HEK293T (cell line): ENCODE measurements around the gene KRTAP4-16.
"Not testable (repeated sequence)": the region's sequence is repeated elsewhere in the genome, so short reads cannot be mapped to it uniquely, and the experiment has no call there.

Experiments used
- CTCF ChIA-PET: fragments of 350-600 bp; formaldehyde crosslinking; extraction: SDS; loops from one replicate; lab custom pipeline; 2021; ENCODE audit warnings: antibody characterized with exemption, inconsistent platforms; lab: Yijun Ruan, JAX
- POLR2A ChIA-PET: fragments of 350-600 bp; formaldehyde crosslinking; extraction: SDS; loops from one replicate; lab custom pipeline; 2020; ENCODE audit warnings: antibody characterized with exemption, inconsistent platforms; lab: Yijun Ruan, JAX
- DNase-seq: peaks from one replicate; pipeline ENCODE4 v3.0.0; 2012; ENCODE audit warnings: mixed read lengths; ENCODE audit errors: extremely low spot score
- ARNT ChIP-seq: fragments of 450-650 bp; IDR thresholded peaks from 2 replicates; pipeline ENCODE4 v1.6.1; 2017; ENCODE audit warnings: mild to moderate bottlenecking
- BHLHE40 ChIP-seq: fragments of 450-650 bp; IDR thresholded peaks from 2 replicates; pipeline ENCODE4 v1.6.1; 2016; ENCODE audit warnings: mild to moderate bottlenecking, moderate library complexity, borderline replicate concordance
- CTBP1 ChIP-seq: fragments of 450-650 bp; IDR thresholded peaks from 2 replicates; pipeline ENCODE4 v1.6.1; 2016; ENCODE audit warnings: borderline replicate concordance
- ELF4 ChIP-seq: fragments of 450-650 bp; IDR thresholded peaks from 2 replicates; pipeline ENCODE4 v1.6.1; 2017; ENCODE audit warnings: antibody characterized with exemption
- FOXA1 ChIP-seq: fragments of 450-650 bp; IDR thresholded peaks from 2 replicates; pipeline ENCODE4 v1.6.1; 2016; ENCODE audit warnings: mild to moderate bottlenecking
- FOXK2 ChIP-seq: fragments of 450-650 bp; IDR thresholded peaks from 2 replicates; pipeline ENCODE4 v1.6.1; 2016; ENCODE audit warnings: mild to moderate bottlenecking
- FOXM1 ChIP-seq: fragments of 450-650 bp; IDR thresholded peaks from 2 replicates; pipeline ENCODE4 v1.6.1; 2017; ENCODE audit warnings: mild to moderate bottlenecking, borderline replicate concordance
- HDGF ChIP-seq: fragments of 450-650 bp; IDR thresholded peaks from 2 replicates; pipeline ENCODE4 v1.6.1; 2017; ENCODE audit warnings: antibody characterized with exemption, borderline replicate concordance
- L3MBTL2 ChIP-seq: fragments of 450-650 bp; conservative IDR thresholded peaks from 2 replicates; pipeline ENCODE4 v1.6.1; 2016; ENCODE audit warnings: mild to moderate bottlenecking
- LEF1 ChIP-seq: fragments of 450-650 bp; IDR thresholded peaks from 2 replicates; pipeline ENCODE4 v1.6.1; 2017; ENCODE audit warnings: mild to moderate bottlenecking, borderline replicate concordance
- NFRKB ChIP-seq: fragments of 450-650 bp; IDR thresholded peaks from 2 replicates; pipeline ENCODE4 v1.6.1; 2016; ENCODE audit warnings: mild to moderate bottlenecking, moderate library complexity
- SP1 ChIP-seq: fragments of 450-650 bp; IDR thresholded peaks from 2 replicates; pipeline ENCODE4 v1.6.1; 2017
- SUZ12 ChIP-seq: fragments of 450-650 bp; IDR thresholded peaks from 2 replicates; pipeline ENCODE4 v1.6.1; 2016; ENCODE audit warnings: mild to moderate bottlenecking
- TARDBP ChIP-seq: fragments of 450-650 bp; IDR thresholded peaks from 2 replicates; pipeline ENCODE4 v1.6.1; 2016
- ZNF384 ChIP-seq: fragments of 450-650 bp; IDR thresholded peaks from 2 replicates; pipeline ENCODE4 v1.6.1; 2016
- TF ChIP-seq, protein P1 (sequence below): fragments of 450-650 bp; IDR thresholded peaks from 2 replicates; pipeline ENCODE4 v1.6.1; 2016

KRTAP4-16 gene

DNA sequence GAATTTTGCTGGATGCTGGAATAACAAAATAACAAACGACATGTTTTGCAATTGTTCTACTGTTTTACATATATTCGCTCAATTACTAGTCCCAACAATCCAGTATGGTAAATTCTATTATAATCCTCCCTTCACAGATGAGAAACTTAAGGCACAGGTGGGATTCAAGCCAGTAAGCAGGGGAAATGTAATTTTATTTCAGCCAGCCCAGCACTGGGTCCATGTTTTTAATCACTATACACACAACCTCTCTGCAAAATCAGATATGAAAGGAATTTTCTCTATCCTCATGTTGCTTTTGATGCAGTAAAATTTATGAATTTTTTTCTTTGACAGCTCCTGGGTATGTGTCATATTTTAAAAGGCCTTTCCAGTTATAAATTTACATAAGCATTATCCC is 43.3 kb upstream of the KRTAP4-16 start:
- ChIA-PET POLR2A (no interaction called here), CTCF (no interaction called here)
- TF ChIP-seq ZNF384 = no peak
- no peak for TF ChIP-seq SUZ12
- TF ChIP-seq L3MBTL2 = no peak
- no peak for TF ChIP-seq LEF1
- no peak for TF ChIP-seq ARNT
- TF ChIP-seq NFRKB = no peak
- DNase-seq = no peak

DNA sequence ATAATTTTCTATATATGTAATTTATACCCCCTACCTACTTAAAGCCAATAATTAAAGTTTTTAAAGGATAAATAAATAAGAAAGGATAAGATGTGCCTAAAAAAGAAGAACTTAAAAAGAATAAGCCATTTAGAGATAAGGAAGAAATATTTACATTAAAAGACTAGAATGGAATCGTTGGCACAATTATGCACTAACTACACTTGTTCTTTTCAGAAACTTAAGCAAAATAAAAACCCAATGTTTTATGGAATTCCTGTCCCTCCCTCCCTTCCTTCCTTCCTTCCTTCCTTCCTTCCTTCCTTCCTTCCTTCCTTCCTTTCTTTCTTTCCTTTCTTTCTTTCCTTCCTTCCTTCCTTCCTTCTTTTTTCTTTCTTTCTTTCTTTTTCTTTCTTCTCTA is 42.8 kb upstream of the KRTAP4-16 start:
- CTCF ChIA-PET = no interaction called here
- POLR2A ChIA-PET = no interaction called here
- TF ChIP-seq CTBP1 = no peak
- no peak for TF ChIP-seq ELF4
- no peak for TF ChIP-seq FOXM1
- no peak for TF ChIP-seq NFRKB
- no peak for TF ChIP-seq SUZ12
- TF ChIP-seq FOXA1 = no peak
- TF ChIP-seq BHLHE40 = no peak
- no peak for TF ChIP-seq FOXK2
- TF ChIP-seq LEF1 = no peak
- no peak for TF ChIP-seq L3MBTL2
- TF ChIP-seq HDGF = no peak
- no peak for TF ChIP-seq ARNT
- DNase-seq = no peak

DNA sequence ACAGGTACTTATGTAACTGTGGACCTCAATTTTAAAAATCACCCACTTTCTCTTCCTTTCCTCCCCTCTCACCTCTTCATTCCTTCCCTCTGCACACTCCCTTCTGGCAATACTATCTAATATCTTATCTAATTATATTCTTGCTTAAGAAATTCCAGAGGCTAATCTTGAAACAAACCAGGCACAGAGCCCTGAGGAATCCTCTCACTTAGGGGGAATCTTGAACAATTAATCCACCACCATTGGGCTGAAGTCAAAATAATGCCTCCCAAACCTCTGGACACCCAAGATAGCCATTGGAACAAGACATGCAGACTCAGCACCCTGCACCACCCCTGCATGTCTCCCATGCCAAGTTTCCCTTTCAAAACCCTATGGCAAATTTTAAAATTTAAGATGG is 39.4 kb upstream of the KRTAP4-16 start:
- CTCF ChIA-PET = no interaction called here
- no peak for DNase-seq
- TF ChIP-seq ZNF384 (no peak), L3MBTL2 (no peak), FOXA1 (no peak), FOXK2 (no peak), ELF4 (no peak), SP1 (no peak), CTBP1 (no peak), LEF1 (no peak), TARDBP (no peak), ARNT (no peak), NFRKB (no peak), BHLHE40 (no peak), SUZ12 (no peak)
- TF ChIP-seq, protein P1, sequence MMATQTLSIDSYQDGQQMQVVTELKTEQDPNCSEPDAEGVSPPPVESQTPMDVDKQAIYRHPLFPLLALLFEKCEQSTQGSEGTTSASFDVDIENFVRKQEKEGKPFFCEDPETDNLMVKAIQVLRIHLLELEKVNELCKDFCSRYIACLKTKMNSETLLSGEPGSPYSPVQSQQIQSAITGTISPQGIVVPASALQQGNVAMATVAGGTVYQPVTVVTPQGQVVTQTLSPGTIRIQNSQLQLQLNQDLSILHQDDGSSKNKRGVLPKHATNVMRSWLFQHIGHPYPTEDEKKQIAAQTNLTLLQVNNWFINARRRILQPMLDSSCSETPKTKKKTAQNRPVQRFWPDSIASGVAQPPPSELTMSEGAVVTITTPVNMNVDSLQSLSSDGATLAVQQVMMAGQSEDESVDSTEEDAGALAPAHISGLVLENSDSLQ = no peak
- POLR2A ChIA-PET = no interaction called here

DNA sequence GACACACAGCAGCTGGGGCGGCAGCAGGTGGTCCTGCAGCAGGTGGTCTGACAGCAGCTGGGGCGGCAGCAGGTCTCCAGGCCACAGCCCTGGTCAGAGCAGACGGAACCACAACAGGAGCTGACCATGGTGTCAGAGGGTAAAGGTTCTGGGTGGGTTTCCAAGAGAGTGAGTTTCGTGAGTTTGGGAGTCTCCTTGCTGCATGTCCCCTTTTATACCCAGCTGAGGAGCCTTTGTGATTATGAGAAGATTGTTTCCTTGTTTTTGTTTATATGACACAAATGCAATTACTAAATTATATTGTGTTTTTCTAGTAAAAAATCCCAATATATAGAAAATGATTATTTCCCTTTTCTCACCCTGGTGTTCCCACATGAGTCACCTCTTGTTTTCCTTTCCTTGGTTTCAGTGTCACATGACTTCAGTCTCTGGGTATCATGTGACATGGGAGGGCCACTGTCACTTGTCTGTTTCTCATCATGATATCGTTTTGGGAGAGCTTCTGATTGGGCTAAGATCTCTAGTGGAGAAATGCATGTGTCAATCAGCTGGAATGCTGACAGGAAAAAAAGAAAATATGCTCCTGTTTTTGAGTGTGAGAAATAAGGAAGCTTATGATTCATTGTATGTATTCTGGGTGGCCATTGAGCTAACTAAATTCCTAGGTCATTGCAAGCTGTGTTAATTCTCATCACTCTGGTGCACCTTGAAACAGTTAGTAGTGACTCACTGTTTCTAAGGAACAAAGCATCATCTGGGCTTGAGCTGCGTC is 38.5 kb upstream of the KRTAP4-16 start, which contains the start of gene KRTAP4-6:
KRTAP4-6 (minus strand) TSS at position 185 of the 772 bp plus-strand sequence; CDS start at position 128, 57 bp downstream.
- TF ChIP-seq CTBP1 = no peak
- no peak for TF ChIP-seq ARNT
- no peak for TF ChIP-seq ELF4
- no peak for TF ChIP-seq ZNF384
- TF ChIP-seq L3MBTL2 = no peak
- no peak for TF ChIP-seq FOXM1
- no peak for TF ChIP-seq BHLHE40
- TF ChIP-seq HDGF = no peak
- TF ChIP-seq TARDBP = no peak
- TF ChIP-seq FOXA1 = no peak
- no peak for TF ChIP-seq SUZ12
- DNase-seq = no peak
- CTCF ChIA-PET = no interaction called here
- POLR2A ChIA-PET = no interaction called here

DNA sequence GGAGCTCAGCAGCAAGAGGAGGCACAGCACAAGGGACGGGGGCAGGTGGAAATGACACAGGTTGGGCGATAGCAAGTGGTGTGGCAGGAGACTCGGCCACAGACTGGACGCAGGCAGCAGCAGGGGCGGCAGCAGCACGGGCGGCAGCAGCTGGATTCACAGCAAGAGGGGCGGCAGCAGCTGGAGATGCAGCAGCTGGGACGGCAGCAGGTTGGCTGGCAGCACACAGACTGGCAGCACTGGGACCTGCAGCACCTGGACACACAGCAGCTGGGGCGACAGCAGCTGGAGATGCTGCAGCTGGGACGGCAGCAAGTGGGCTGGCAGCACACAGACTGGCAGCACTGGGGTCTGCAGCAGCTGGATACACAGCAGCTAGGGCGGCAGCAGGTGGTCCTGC is 37.9 kb upstream of the KRTAP4-16 start:
- POLR2A ChIA-PET = not testable (repeated sequence)

DNA sequence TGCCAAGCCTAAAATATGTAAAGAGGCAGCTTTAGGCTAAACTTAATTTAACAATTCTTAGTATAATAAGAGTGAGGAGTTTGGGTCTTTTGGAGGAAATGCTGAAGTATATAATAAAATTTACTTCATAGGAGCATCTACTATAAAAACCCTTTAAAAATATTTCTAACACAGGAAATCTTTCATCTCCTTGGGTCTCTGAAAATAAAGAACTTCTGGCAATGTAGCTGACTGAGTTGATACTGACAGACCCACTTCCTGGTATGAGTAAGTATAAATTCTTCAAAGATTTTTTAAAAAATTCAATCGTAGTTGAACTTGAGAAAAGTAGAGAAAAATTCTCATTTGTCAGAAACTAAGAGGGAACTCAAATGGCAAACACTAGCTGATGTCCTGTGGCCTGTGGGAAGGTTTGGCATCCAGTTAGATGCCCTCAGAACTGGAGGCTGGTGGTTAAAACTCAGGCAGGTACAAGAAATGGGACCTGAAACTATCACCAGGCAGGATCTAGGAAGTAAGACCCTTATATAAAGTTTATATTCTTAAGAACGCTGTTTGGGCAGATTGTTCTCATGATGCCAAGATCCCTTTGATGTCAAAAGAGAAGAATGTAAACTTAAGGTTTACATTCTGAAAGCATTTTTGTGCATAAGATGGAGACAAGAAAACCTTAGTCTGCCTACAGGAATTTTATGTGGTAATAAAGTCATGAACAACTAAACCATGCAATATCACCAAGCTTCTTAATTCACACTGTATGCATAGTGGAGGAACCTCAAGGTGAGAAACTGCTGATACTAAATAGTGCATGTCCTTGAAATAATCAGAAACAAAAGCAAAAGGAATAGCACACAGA is 32.1 kb upstream of the KRTAP4-16 start:
- TF ChIP-seq TARDBP (no peak), SUZ12 (no peak), ARNT (no peak), L3MBTL2 (no peak), FOXM1 (no peak), NFRKB (no peak), HDGF (no peak), SP1 (no peak), BHLHE40 (no peak), FOXA1 (no peak), FOXK2 (no peak)
- TF ChIP-seq, protein P1 = no peak
- DNase-seq = no peak
- POLR2A ChIA-PET = no interaction called here
- CTCF ChIA-PET = no interaction called here

More for the DNA sequence above, 37.9 kb upstream of the KRTAP4-16 start:
- DNase-seq, CTCF ChIA-PET: not testable (repeated sequence)

DNA sequence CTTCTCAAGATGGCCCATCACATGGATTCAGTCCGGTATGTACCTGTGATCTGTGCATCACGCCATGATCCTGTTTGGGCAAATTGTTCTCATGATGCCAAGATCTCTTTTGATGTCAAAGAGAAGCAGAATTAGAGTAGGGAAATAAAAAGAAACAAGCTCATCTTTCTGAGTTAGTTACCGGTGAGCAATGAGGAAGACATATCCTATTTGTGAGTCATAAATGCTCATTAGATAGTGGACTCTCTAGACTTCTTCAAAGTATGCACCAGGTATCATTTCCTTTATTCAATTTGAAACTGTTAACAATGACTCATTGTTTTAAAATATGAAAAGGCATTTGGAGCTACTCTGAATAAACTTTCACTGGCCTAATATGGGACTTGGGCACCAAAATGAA is 30.0 kb upstream of the KRTAP4-16 start:
- TF ChIP-seq SUZ12 (no peak), CTBP1 (no peak)
- DNase-seq = no peak
- CTCF ChIA-PET = no interaction called here
- POLR2A ChIA-PET = no interaction called here
